Epithelial cell of esophagus (primary cell): ENCODE measurements around the gene IRX4.
A peak's percentile ranks its signal among the peaks of the same experiment; 100 is the strongest.

Experiments used
- DNase-seq: peaks from one replicate; pipeline ENCODE4 v3.0.0; 2010; ENCODE audit warnings: low read depth
- H3K4me3 ChIP-seq: 2 replicates; pipeline ENCODE4 v1.5.1; 2011; ENCODE audit warnings: mild to moderate bottlenecking, low read length, control low read depth
- CTCF ChIP-seq: IDR thresholded peaks from 2 replicates; pipeline ENCODE4 v1.5.1; 2011; ENCODE audit warnings: low read depth, mild to moderate bottlenecking, low read length, control low read depth, inconsistent platforms; ENCODE audit not compliant: insufficient read depth; ENCODE audit errors: missing control alignments

The IRX4 gene

GRCh38 chr5:1881731-1882336 is 891 bp downstream of the IRX4 start:
- TF ChIP-seq CTCF: no peak
- peak overlapping the region; percentile 5 for H3K4me3 ChIP-seq
- DNase-seq: no peak

GRCh38 chr5:1881098-1881572 is 1.6 kb downstream of the IRX4 start:
- no peak for TF ChIP-seq CTCF
- no peak overlapping the region for H3K4me3 ChIP-seq
- peak; percentile 43 for DNase-seq

GRCh38 chr5:1880377-1881025 is 2.2 kb downstream of the IRX4 start:
- no peak overlapping the region for H3K4me3 ChIP-seq
- no peak for DNase-seq
- no peak for TF ChIP-seq CTCF

GRCh38 chr5:1879292-1880263 is 3.1 kb downstream of the IRX4 start:
- no peak for TF ChIP-seq CTCF
- DNase-seq: no peak
- H3K4me3 ChIP-seq: no peak overlapping the region

- no peak for DNase-seq
- H3K4me3 ChIP-seq: no peak overlapping the region
- TF ChIP-seq CTCF: no peak
Observed at GRCh38 chr5:1878050-1878849, 4.5 kb downstream of the IRX4 start.
